ENCODE measurements around the gene B3GAT1. TPM values are rescaled to one million over a fixed set of nuclear protein-coding genes. Genes with fewer than 3 reads are reported as not detected.
A peak's percentile ranks its signal among the peaks of the same experiment; 100 is the strongest.

B3GAT1 gene
- total and polyA plus RNA-seq, 5 donors = 0.08 to 0.32 (median 0.23) TPM; not detected in 1

GRCh38 chr11:134407321-134407828 lies 4.7 kb downstream of the B3GAT1 start:
- Histone ChIP-seq H3K4me3 (ENCODE audit: low read length) (no peak overlapping the region), H3K27ac (ENCODE audit: low read length) (no peak overlapping the region), H3K4me1 (ENCODE audit: control insufficient read depth, insufficient read depth, low read length) (no peaks in the 10 kb centered on the region), H3K9me3 (ENCODE audit: control insufficient read depth, low read length) (no peaks in the 10 kb centered on the region), H3K27me3 (ENCODE audit: control insufficient read depth, insufficient read depth) (no peaks in the 10 kb centered on the region)
- whole genome bisulfite sequencing = 61% methylated on average over 12 of the region's 12 CpGs
- intact Hi-C loops (cut with DNase I) = no loop called here
- DNase-seq = no peak
- no peak for ATAC-seq

- intact Hi-C loops (cut with DNase I) = no loop called here
- ATAC-seq = no peak
- Histone ChIP-seq H3K9me3 (ENCODE audit: control insufficient read depth, low read length) (no peaks in the 10 kb centered on the region), H3K4me1 (ENCODE audit: control insufficient read depth, insufficient read depth, low read length) (no peaks in the 10 kb centered on the region), H3K27ac (ENCODE audit: low read length) (no peak overlapping the region), H3K4me3 (ENCODE audit: low read length) (no peak overlapping the region), H3K27me3 (ENCODE audit: control insufficient read depth, insufficient read depth) (no peaks in the 10 kb centered on the region)
- DNase-seq = no peak
- 81% methylated on average over 11 of the region's 11 CpGs for WGBS
Measured at GRCh38 chr11:134406264-134407185, 5.5 kb downstream of the B3GAT1 start.

- ATAC-seq (no peak), DNase-seq (no peak)
- Histone ChIP-seq H3K4me3 (ENCODE audit: low read length) (no peak overlapping the region), H3K27me3 (ENCODE audit: control insufficient read depth, insufficient read depth) (no peaks in the 10 kb centered on the region), H3K27ac (ENCODE audit: low read length) (no peak overlapping the region), H3K4me1 (ENCODE audit: control insufficient read depth, insufficient read depth, low read length) (no peaks in the 10 kb centered on the region), H3K9me3 (ENCODE audit: control insufficient read depth, low read length) (no peaks in the 10 kb centered on the region)
- WGBS = 85% methylated on average over 9 of the region's 9 CpGs
- intact Hi-C loops (cut with DNase I) = no loop called here
Measured at GRCh38 chr11:134405841-134406240, 6.2 kb downstream of the B3GAT1 start.

- H3K9me3 ChIP-seq (ENCODE audit: control insufficient read depth, low read length) = no peaks in the 10 kb centered on the region
- WGBS = 80% methylated on average over 8 of the region's 8 CpGs
- H3K4me1 ChIP-seq (ENCODE audit: control insufficient read depth, insufficient read depth, low read length) = no peaks in the 10 kb centered on the region
- DNase-seq = peak in 1 of 3 donors; percentile 27
- H3K27me3 ChIP-seq (ENCODE audit: control insufficient read depth, insufficient read depth) = no peaks in the 10 kb centered on the region
- intact Hi-C loops (cut with DNase I) = no loop called here
- no peak overlapping the region for H3K27ac ChIP-seq (ENCODE audit: low read length)
- no peak for ATAC-seq
- no peak overlapping the region for H3K4me3 ChIP-seq (ENCODE audit: low read length)
Measured at GRCh38 chr11:134405436-134405835, 6.6 kb downstream of the B3GAT1 start.

GRCh38 chr11:134404575-134405341 lies 7.3 kb downstream of the B3GAT1 start:
- no peaks in the 10 kb centered on the region for H3K4me1 ChIP-seq (ENCODE audit: control insufficient read depth, insufficient read depth, low read length)
- H3K9me3 ChIP-seq (ENCODE audit: control insufficient read depth, low read length) = no peaks in the 10 kb centered on the region
- ATAC-seq = no peak
- H3K27me3 ChIP-seq (ENCODE audit: control insufficient read depth, insufficient read depth) = no peaks in the 10 kb centered on the region
- 87% methylated on average over 30 of the region's 30 CpGs for WGBS
- DNase-seq = no peak
- intact Hi-C loops (cut with DNase I) = no loop called here
- H3K4me3 ChIP-seq (ENCODE audit: low read length) = no peak overlapping the region
- H3K27ac ChIP-seq (ENCODE audit: low read length) = no peak overlapping the region

GRCh38 chr11:134402910-134403309 lies 9.1 kb downstream of the B3GAT1 start:
- Histone ChIP-seq H3K27me3 (ENCODE audit: control insufficient read depth, insufficient read depth) (no peaks in the 10 kb centered on the region), H3K4me3 (ENCODE audit: low read length) (no peak overlapping the region), H3K4me1 (ENCODE audit: control insufficient read depth, insufficient read depth, low read length) (no peaks in the 10 kb centered on the region), H3K27ac (ENCODE audit: low read length) (no peak overlapping the region), H3K9me3 (ENCODE audit: control insufficient read depth, low read length) (no peaks in the 10 kb centered on the region)
- intact Hi-C loops (cut with DNase I) = no loop called here
- no peak for ATAC-seq
- WGBS = 87% methylated on average over 12 of the region's 12 CpGs
- no peak for DNase-seq

- Histone ChIP-seq H3K27me3 (ENCODE audit: control insufficient read depth, insufficient read depth) (no peaks in the 10 kb centered on the region), H3K4me3 (ENCODE audit: low read length) (no peak overlapping the region), H3K27ac (ENCODE audit: low read length) (no peak overlapping the region), H3K9me3 (ENCODE audit: control insufficient read depth, low read length) (no peaks in the 10 kb centered on the region), H3K4me1 (ENCODE audit: control insufficient read depth, insufficient read depth, low read length) (no peaks in the 10 kb centered on the region)
- WGBS = 73% methylated on average over 19 of the region's 19 CpGs
- intact Hi-C loops (cut with DNase I) = no loop called here
- ATAC-seq (no peak), DNase-seq (no peak)
Measured at GRCh38 chr11:134401825-134402809, 9.9 kb downstream of the B3GAT1 start.

GRCh38 chr11:134399996-134400395 lies 12.0 kb downstream of the B3GAT1 start:
- Histone ChIP-seq H3K27me3 (ENCODE audit: control insufficient read depth, insufficient read depth) (no peaks in the 10 kb centered on the region), H3K4me1 (ENCODE audit: control insufficient read depth, insufficient read depth, low read length) (no peaks in the 10 kb centered on the region), H3K27ac (ENCODE audit: low read length) (no peak overlapping the region), H3K4me3 (ENCODE audit: low read length) (no peak overlapping the region), H3K9me3 (ENCODE audit: control insufficient read depth, low read length) (no peaks in the 10 kb centered on the region)
- intact Hi-C loops (cut with DNase I) = no loop called here
- no peak for DNase-seq
- ATAC-seq = no peak
- 77% methylated on average over 7 of the region's 7 CpGs for WGBS

GRCh38 chr11:134399293-134399654 lies 12.8 kb downstream of the B3GAT1 start:
- WGBS = 84% methylated on average over 8 of the region's 8 CpGs
- no peak for DNase-seq
- intact Hi-C loops (cut with DNase I) = no loop called here
- Histone ChIP-seq H3K4me3 (ENCODE audit: low read length) (no peak overlapping the region), H3K9me3 (ENCODE audit: control insufficient read depth, low read length) (no peaks in the 10 kb centered on the region), H3K4me1 (ENCODE audit: control insufficient read depth, insufficient read depth, low read length) (no peaks in the 10 kb centered on the region), H3K27ac (ENCODE audit: low read length) (no peak overlapping the region), H3K27me3 (ENCODE audit: control insufficient read depth, insufficient read depth) (no peaks in the 10 kb centered on the region)
- ATAC-seq = no peak

- 59% methylated on average over 13 of the region's 13 CpGs for WGBS
Measured at GRCh38 chr11:134398644-134399292, 13.3 kb downstream of the B3GAT1 start.

More at GRCh38 chr11:134398644-134399292, 13.3 kb downstream of the B3GAT1 start:
- Histone ChIP-seq H3K4me3 (ENCODE audit: low read length) (no peak overlapping the region), H3K9me3 (ENCODE audit: control insufficient read depth, low read length) (no peaks in the 10 kb centered on the region), H3K4me1 (ENCODE audit: control insufficient read depth, insufficient read depth, low read length) (no peaks in the 10 kb centered on the region), H3K27me3 (ENCODE audit: control insufficient read depth, insufficient read depth) (no peaks in the 10 kb centered on the region), H3K27ac (ENCODE audit: low read length) (no peak overlapping the region)
- intact Hi-C loops (cut with DNase I) = no loop called here
- ATAC-seq (no peak), DNase-seq (no peak)
